Large intestine (tissue), 3 donors: ENCODE data around the gene MYO1A. TPM values are rescaled to one million over a fixed set of nuclear protein-coding genes. Genes with fewer than 3 reads are reported as not detected.

Source experiments
- DNase-seq, 2 donors: peaks; one replicate each; pipeline versions ENCODE4 v3.0.0 to v3.0.0-alpha.2; 2013
- H3K27ac ChIP-seq: one replicate; pipeline ENCODE4 v1.5.1; 2013; ENCODE audit warnings: low read length
- H3K27me3 ChIP-seq: 2 replicates; pipeline ENCODE4 v1.6.1; 2013; ENCODE audit warnings: low read length; ENCODE audit not compliant: control insufficient read depth, insufficient read depth
- H3K36me3 ChIP-seq: 2 replicates; pipeline ENCODE4 v1.6.1; 2013; ENCODE audit warnings: low read length; ENCODE audit not compliant: control insufficient read depth, insufficient read depth
- H3K4me1 ChIP-seq: one replicate; pipeline ENCODE4 v1.6.1; 2013; ENCODE audit warnings: low read length; ENCODE audit not compliant: control insufficient read depth, insufficient read depth
- H3K4me3 ChIP-seq: one replicate; pipeline ENCODE4 v1.5.1; 2013; ENCODE audit warnings: low read length
- H3K9me3 ChIP-seq: one replicate; pipeline ENCODE4 v1.6.1; 2013; ENCODE audit warnings: mild to moderate bottlenecking, low read depth, low read length, moderate library complexity; ENCODE audit not compliant: control insufficient read depth
- WGBS: methylation state at CpG from one replicate; pipeline ENCODE4 v1.1.5; 2013; ENCODE audit warnings: low lambda C conversion rate; ENCODE audit not compliant: insufficient coverage; 5-methylcytosine and 5-hydroxymethylcytosine counted together
- polyA plus RNA-seq: library from polyadenylated mRNA; unstranded; fragments of 120-200 nt; gene quantifications from one replicate; pipeline ENCODE4 v1.2.1, GENCODE V29; 2013

The MYO1A gene
- polyA plus RNA-seq, 1 donor, result 385 TPM

DNA sequence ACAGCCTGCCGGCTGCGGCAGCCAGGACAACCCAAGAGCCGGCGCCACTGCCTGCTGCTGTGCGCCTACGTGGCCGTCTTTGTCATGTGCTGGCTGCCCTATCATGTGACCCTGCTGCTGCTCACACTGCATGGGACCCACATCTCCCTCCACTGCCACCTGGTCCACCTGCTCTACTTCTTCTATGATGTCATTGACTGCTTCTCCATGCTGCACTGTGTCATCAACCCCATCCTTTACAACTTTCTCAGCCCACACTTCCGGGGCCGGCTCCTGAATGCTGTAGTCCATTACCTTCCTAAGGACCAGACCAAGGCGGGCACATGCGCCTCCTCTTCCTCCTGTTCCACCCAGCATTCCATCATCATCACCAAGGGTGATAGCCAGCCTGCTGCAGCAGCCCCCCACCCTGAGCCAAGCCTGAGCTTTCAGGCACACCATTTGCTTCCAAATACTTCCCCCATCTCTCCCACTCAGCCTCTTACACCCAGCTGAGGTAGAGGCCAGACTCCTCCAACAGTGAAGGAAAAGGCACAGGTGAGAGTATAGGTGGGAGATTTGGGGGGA lies 53.9 kb downstream of the MYO1A start:
- WGBS, result no CpG with 5 or more reads among the region's 11 CpGs
- Histone ChIP-seq H3K27me3 (no peaks in the 10 kb centered on the region), H3K9me3 (no peaks in the 10 kb centered on the region), H3K4me3 (no peak overlapping the region), H3K4me1 (peaks cover 1% of the 10 kb centered on the region), H3K27ac (no peak overlapping the region), H3K36me3 (peaks cover 36% of the 10 kb centered on the region)
- no peak for DNase-seq

- WGBS, result no CpG with 5 or more reads among the region's 26 CpGs
- Histone ChIP-seq H3K4me3 (no peak overlapping the region), H3K27ac (no peak overlapping the region), H3K27me3 (no peaks in the 10 kb centered on the region), H3K36me3 (peaks cover 30% of the 10 kb centered on the region), H3K4me1 (peaks cover 2% of the 10 kb centered on the region), H3K9me3 (no peaks in the 10 kb centered on the region)
- no peak for DNase-seq
Measured at GRCh38 chr12:56995201-56995929, 54.6 kb downstream of the MYO1A start.

- peaks cover 2% of the 10 kb centered on the region for H3K4me1 ChIP-seq
- no peak overlapping the region for H3K27ac ChIP-seq
- H3K27me3 ChIP-seq, result no peaks in the 10 kb centered on the region
- H3K9me3 ChIP-seq, result no peaks in the 10 kb centered on the region
- peaks cover 21% of the 10 kb centered on the region for H3K36me3 ChIP-seq
- no CpG with 5 or more reads among the region's 10 CpGs for WGBS
- no peak overlapping the region for H3K4me3 ChIP-seq
- no peak for DNase-seq
Measured at GRCh38 chr12:56994231-56994746, 55.6 kb downstream of the MYO1A start.

GRCh38 chr12:56993346-56993745 lies 56.6 kb downstream of the MYO1A start:
- no CpG with 5 or more reads among the region's 10 CpGs for WGBS

GRCh38 chr12:56991319-56992246 lies 58.3 kb downstream of the MYO1A start:
- Histone ChIP-seq H3K4me1 (peaks cover 2% of the 10 kb centered on the region), H3K36me3 (peaks cover 6% of the 10 kb centered on the region), H3K9me3 (no peaks in the 10 kb centered on the region), H3K27me3 (no peaks in the 10 kb centered on the region), H3K27ac (no peak overlapping the region), H3K4me3 (no peak overlapping the region)
- no peak for DNase-seq
- no CpG with 5 or more reads among the region's 8 CpGs for WGBS

More at GRCh38 chr12:56993346-56993745, 56.6 kb downstream of the MYO1A start:
- Histone ChIP-seq H3K9me3 (no peaks in the 10 kb centered on the region), H3K4me3 (no peak overlapping the region), H3K4me1 (peaks cover 2% of the 10 kb centered on the region), H3K27ac (no peak overlapping the region), H3K36me3 (peaks cover 14% of the 10 kb centered on the region), H3K27me3 (no peaks in the 10 kb centered on the region)
- DNase-seq, result no peak

DNA sequence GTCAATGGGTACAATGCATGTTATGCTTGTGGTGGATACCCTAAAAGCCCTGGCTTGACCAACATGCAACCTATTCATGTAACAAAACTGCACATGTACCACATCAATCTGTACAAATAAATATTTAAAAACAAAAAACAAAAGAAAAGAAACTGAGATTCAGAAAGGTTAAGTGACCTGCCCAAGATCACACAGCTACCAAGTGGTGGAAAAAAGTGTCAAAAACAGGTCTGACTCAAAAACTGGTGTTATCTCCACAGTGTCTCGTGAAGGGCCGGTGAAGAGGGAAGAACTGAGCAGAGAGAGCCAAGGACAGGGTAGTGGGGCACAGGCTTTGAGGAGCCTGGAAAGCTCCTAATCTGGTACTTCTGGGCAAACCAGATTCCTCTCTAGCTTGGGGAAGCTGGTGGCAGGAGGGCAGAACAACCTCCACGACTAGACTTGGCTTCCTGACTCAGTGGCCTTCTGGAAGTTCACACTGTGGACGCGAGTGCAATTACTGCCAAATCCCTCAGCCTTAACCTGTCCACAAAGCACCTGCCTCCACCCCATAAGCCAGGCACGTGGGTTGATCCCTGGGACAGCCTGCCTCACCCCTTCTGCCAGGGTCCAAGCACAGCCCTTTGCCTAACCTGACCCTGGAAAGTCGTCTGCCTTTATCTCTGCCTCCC lies 59.1 kb downstream of the MYO1A start:
- H3K27ac ChIP-seq, result no peak overlapping the region
- DNase-seq, result no peak

DNA sequence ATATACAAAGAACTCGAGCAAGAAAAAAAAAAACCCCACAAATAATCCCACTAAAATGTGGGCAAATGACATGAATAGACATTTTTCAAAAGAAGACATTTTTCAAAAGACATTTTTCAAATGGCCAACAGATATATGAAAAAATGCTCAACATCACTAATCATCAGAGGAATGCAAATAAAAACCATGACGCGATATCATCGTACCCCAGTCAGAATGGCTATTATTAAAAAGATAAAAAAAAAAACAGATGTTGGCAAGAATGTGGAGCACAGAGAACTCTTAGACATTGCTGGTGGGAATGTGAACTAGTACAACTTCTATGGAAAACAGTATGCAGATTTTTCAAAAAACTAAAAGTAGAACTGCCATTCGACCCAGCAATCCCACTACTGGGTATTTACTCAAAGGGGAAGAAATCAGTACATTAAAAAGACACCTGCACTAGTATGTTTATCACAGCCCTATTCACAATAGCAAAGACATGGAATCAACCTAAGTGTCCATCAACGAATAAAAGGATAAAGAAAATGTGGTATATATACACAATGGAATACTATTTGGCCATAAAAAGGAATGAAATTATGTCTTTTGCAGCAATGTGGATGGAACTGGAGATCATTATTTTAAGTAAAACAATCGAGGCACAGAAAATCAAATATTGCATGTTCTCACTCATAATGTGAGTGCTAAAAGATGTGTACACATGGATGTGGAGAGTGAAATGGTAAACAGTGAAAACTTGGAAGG lies 59.9 kb downstream of the MYO1A start:
- H3K9me3 ChIP-seq, result no peaks in the 10 kb centered on the region
- no peak overlapping the region for H3K4me3 ChIP-seq
- 89% methylated on average over 5 of the region's 7 CpGs for WGBS
- H3K27me3 ChIP-seq, result no peaks in the 10 kb centered on the region
- no peaks in the 10 kb centered on the region for H3K36me3 ChIP-seq
- peaks cover 2% of the 10 kb centered on the region for H3K4me1 ChIP-seq
- DNase-seq, result no peak
- no peak overlapping the region for H3K27ac ChIP-seq

More for the DNA sequence above, 59.1 kb downstream of the MYO1A start:
- Histone ChIP-seq H3K27me3 (no peaks in the 10 kb centered on the region), H3K4me3 (no peak overlapping the region), H3K36me3 (peaks cover 3% of the 10 kb centered on the region), H3K4me1 (peaks cover 2% of the 10 kb centered on the region), H3K9me3 (no peaks in the 10 kb centered on the region)
- no CpG with 5 or more reads among the region's 7 CpGs for WGBS

- DNase-seq, result peak in 1 of 2 donors; percentile 30
Measured at GRCh38 chr12:56988207-56988739, 61.7 kb downstream of the MYO1A start.

DNA sequence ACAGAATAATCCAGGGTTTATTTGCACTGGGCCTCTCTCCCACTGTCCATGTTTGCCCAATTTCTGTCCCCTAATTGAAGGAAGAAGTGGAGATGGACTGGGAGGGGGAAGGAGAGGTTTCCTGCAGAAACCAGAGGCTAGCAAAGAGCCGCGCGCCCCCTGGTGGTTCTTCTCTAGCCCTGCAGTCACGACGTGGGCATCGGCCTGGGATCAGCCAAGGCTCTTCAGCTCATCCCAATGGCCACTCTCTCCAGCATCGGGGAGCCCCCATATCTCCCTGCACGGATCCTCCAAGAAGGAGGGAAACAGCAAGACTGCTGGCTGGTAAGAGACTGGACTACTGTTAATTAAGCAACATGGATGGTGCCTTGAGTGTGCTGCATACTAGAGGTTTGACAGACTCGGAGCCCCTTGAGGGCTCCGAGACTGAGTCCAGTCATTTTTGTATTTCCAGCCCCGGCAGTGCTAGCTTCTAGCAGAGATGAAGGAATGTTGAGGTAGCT lies 62.3 kb downstream of the MYO1A start:
- Histone ChIP-seq H3K4me3 (no peak overlapping the region), H3K4me1 (peaks cover 2% of the 10 kb centered on the region), H3K9me3 (no peaks in the 10 kb centered on the region), H3K27me3 (no peaks in the 10 kb centered on the region), H3K27ac (no peak overlapping the region), H3K36me3 (no peaks in the 10 kb centered on the region)
- peak; percentile 60 to 72 for DNase-seq
- WGBS, result no CpG with 5 or more reads among the region's 11 CpGs

More at GRCh38 chr12:56988207-56988739, 61.7 kb downstream of the MYO1A start:
- Histone ChIP-seq H3K4me1 (peaks cover 2% of the 10 kb centered on the region), H3K9me3 (no peaks in the 10 kb centered on the region), H3K27ac (no peak overlapping the region), H3K36me3 (no peaks in the 10 kb centered on the region), H3K27me3 (no peaks in the 10 kb centered on the region), H3K4me3 (no peak overlapping the region)
- 20% methylated on average over 1 of the region's 5 CpGs for WGBS
